ENCODE measurements around the gene UGT1A6.

Gene UGT1A6

GRCh38 chr2:233814056-233814835 lies 121.6 kb downstream of the UGT1A6 start:
- H3K27ac ChIP-seq (replicated peaks), result no peak overlapping the region
- TF ChIP-seq GABPA (IDR thresholded peaks at IDR 0.05; ENCODE audit: low read depth) (no peak), POLR2AphosphoS5 (IDR thresholded peaks at IDR 0.05; ENCODE audit: low read depth) (no peak), REST (IDR thresholded peaks at IDR 0.05; ENCODE audit: insufficient replicate concordance, low read depth) (no peak), SPI1 (IDR thresholded peaks at IDR 0.05; ENCODE audit: borderline replicate concordance, low read depth) (no peak), CTCF (IDR thresholded peaks at IDR 0.05; ENCODE audit: insufficient read depth, low read length) (no peak)
- DNase-seq (ENCODE audit: low read depth in 1 of 2, low spot score in 1 of 2), result no peak
- H3K4me3 ChIP-seq (replicated peaks; ENCODE audit: insufficient read depth, low read length), result no peak overlapping the region
- H3K27me3 ChIP-seq (ENCODE audit: insufficient read depth, poor library complexity, severe bottlenecking), result no peaks in the 10 kb centered on the region

GRCh38 chr2:233815861-233816260 lies 123.2 kb downstream of the UGT1A6 start:
- no peak for DNase-seq (ENCODE audit: low read depth in 1 of 2, low spot score in 1 of 2)
- no peaks in the 10 kb centered on the region for H3K27me3 ChIP-seq (ENCODE audit: insufficient read depth, poor library complexity, severe bottlenecking)
- no peak overlapping the region for H3K4me3 ChIP-seq (replicated peaks; ENCODE audit: insufficient read depth, low read length)
- TF ChIP-seq GABPA (IDR thresholded peaks at IDR 0.05; ENCODE audit: low read depth), result no peak
- no peak for TF ChIP-seq CTCF (IDR thresholded peaks at IDR 0.05; ENCODE audit: insufficient read depth, low read length)
- TF ChIP-seq REST (IDR thresholded peaks at IDR 0.05; ENCODE audit: insufficient replicate concordance, low read depth), result no peak
- no peak for TF ChIP-seq POLR2AphosphoS5 (IDR thresholded peaks at IDR 0.05; ENCODE audit: low read depth)
- no peak for TF ChIP-seq SPI1 (IDR thresholded peaks at IDR 0.05; ENCODE audit: borderline replicate concordance, low read depth)
- H3K27ac ChIP-seq (replicated peaks), result no peak overlapping the region

- no peak for DNase-seq (ENCODE audit: low read depth in 1 of 2, low spot score in 1 of 2)
Observed at GRCh38 chr2:233816334-233816733, 123.6 kb downstream of the UGT1A6 start.

More at GRCh38 chr2:233816334-233816733, 123.6 kb downstream of the UGT1A6 start:
- TF ChIP-seq CTCF (IDR thresholded peaks at IDR 0.05; ENCODE audit: insufficient read depth, low read length) (no peak), REST (IDR thresholded peaks at IDR 0.05; ENCODE audit: insufficient replicate concordance, low read depth) (no peak), SPI1 (IDR thresholded peaks at IDR 0.05; ENCODE audit: borderline replicate concordance, low read depth) (no peak), GABPA (IDR thresholded peaks at IDR 0.05; ENCODE audit: low read depth) (no peak), POLR2AphosphoS5 (IDR thresholded peaks at IDR 0.05; ENCODE audit: low read depth) (no peak)
- Histone ChIP-seq H3K27me3 (ENCODE audit: insufficient read depth, poor library complexity, severe bottlenecking) (no peaks in the 10 kb centered on the region), H3K27ac (replicated peaks) (no peak overlapping the region), H3K4me3 (replicated peaks; ENCODE audit: insufficient read depth, low read length) (no peak overlapping the region)
